ENCODE data around the gene SOHLH1.

The SOHLH1 gene

GRCh38 chr9:135650408-135650807, 48.9 kb downstream of the SOHLH1 start:
- no peaks in the 10 kb centered on the region for H4K20me1 ChIP-seq (ENCODE audit: insufficient read depth, low read length)
- H3F3A ChIP-seq (ENCODE audit: insufficient read depth, low read length) = no peaks in the 10 kb centered on the region
- H2AFZ ChIP-seq (ENCODE audit: low read length) = no peak overlapping the region
- TF ChIP-seq EZH2 (optimal IDR thresholded peaks at IDR 0.05; ENCODE audit: low read depth, low read length) = no peak
- no peak for TF ChIP-seq CTCF (IDR thresholded peaks at IDR 0.05; ENCODE audit: low read length)
- no peak for TF ChIP-seq EZH2phosphoT487 (IDR thresholded peaks at IDR 0.05; ENCODE audit: low read length)
- DNase-seq = no peak
- H3K27me3 ChIP-seq (replicated peaks; ENCODE audit: insufficient read depth, low read length) = peaks cover 88% of the 10 kb centered on the region
- H3K27ac ChIP-seq (ENCODE audit: low read length) = no peak overlapping the region
- H3K4me1 ChIP-seq (ENCODE audit: low read length) = no peaks in the 10 kb centered on the region
- H3K4me2 ChIP-seq (ENCODE audit: low read depth, low read length) = no peak overlapping the region
- no peaks in the 10 kb centered on the region for H3K36me3 ChIP-seq (replicated peaks; ENCODE audit: insufficient read depth, low read length)
- no peak overlapping the region for H3K9ac ChIP-seq (ENCODE audit: low read length)
- no peaks in the 10 kb centered on the region for H3K9me2 ChIP-seq (replicated peaks; ENCODE audit: insufficient read depth, low read length)
- no peaks in the 10 kb centered on the region for H3K79me2 ChIP-seq (ENCODE audit: low read length)
- H3K4me3 ChIP-seq (ENCODE audit: low read length) = no peak overlapping the region
- 0 out of 2 replicates have a peak, but pooled peaks cover 5% of the 10 kb centered on the region for H3K9me3 ChIP-seq (replicated peaks; ENCODE audit: insufficient read depth, low read length)

- Histone ChIP-seq H3K79me2 (ENCODE audit: low read length) (no peaks in the 10 kb centered on the region), H3K9ac (ENCODE audit: low read length) (no peak overlapping the region), H3K4me3 (ENCODE audit: low read length) (no peak overlapping the region), H2AFZ (ENCODE audit: low read length) (no peak overlapping the region), H3K36me3 (replicated peaks; ENCODE audit: insufficient read depth, low read length) (no peaks in the 10 kb centered on the region), H4K20me1 (ENCODE audit: insufficient read depth, low read length) (no peaks in the 10 kb centered on the region), H3F3A (ENCODE audit: insufficient read depth, low read length) (no peaks in the 10 kb centered on the region), H3K27me3 (replicated peaks; ENCODE audit: insufficient read depth, low read length) (peaks cover 88% of the 10 kb centered on the region), H3K9me2 (replicated peaks; ENCODE audit: insufficient read depth, low read length) (no peaks in the 10 kb centered on the region), H3K9me3 (replicated peaks; ENCODE audit: insufficient read depth, low read length) (0 out of 2 replicates have a peak, but pooled peaks cover 5% of the 10 kb centered on the region), H3K4me1 (ENCODE audit: low read length) (no peaks in the 10 kb centered on the region), H3K4me2 (ENCODE audit: low read depth, low read length) (no peak overlapping the region), H3K27ac (ENCODE audit: low read length) (no peak overlapping the region)
- TF ChIP-seq CTCF (IDR thresholded peaks at IDR 0.05; ENCODE audit: low read length) = no peak
- no peak for TF ChIP-seq EZH2phosphoT487 (IDR thresholded peaks at IDR 0.05; ENCODE audit: low read length)
- TF ChIP-seq EZH2 (optimal IDR thresholded peaks at IDR 0.05; ENCODE audit: low read depth, low read length) = no peak
- DNase-seq = no peak
Observed at GRCh38 chr9:135649508-135649907, 49.8 kb downstream of the SOHLH1 start.

GRCh38 chr9:135648494-135649410, 50.5 kb downstream of the SOHLH1 start:
- TF ChIP-seq CTCF (IDR thresholded peaks at IDR 0.05; ENCODE audit: low read length) = no peak
- no peak for TF ChIP-seq EZH2phosphoT487 (IDR thresholded peaks at IDR 0.05; ENCODE audit: low read length)
- no peak for TF ChIP-seq EZH2 (optimal IDR thresholded peaks at IDR 0.05; ENCODE audit: low read depth, low read length)
- Histone ChIP-seq H3K9me3 (replicated peaks; ENCODE audit: insufficient read depth, low read length) (0 out of 2 replicates have a peak, but pooled peaks cover 5% of the 10 kb centered on the region), H3K27ac (ENCODE audit: low read length) (no peak overlapping the region), H3K79me2 (ENCODE audit: low read length) (no peaks in the 10 kb centered on the region), H3K4me2 (ENCODE audit: low read depth, low read length) (no peak overlapping the region), H3K9me2 (replicated peaks; ENCODE audit: insufficient read depth, low read length) (no peaks in the 10 kb centered on the region), H3K27me3 (replicated peaks; ENCODE audit: insufficient read depth, low read length) (peaks cover 81% of the 10 kb centered on the region), H3K4me1 (ENCODE audit: low read length) (no peaks in the 10 kb centered on the region), H2AFZ (ENCODE audit: low read length) (no peak overlapping the region), H3F3A (ENCODE audit: insufficient read depth, low read length) (no peaks in the 10 kb centered on the region), H4K20me1 (ENCODE audit: insufficient read depth, low read length) (no peaks in the 10 kb centered on the region), H3K4me3 (ENCODE audit: low read length) (no peak overlapping the region), H3K9ac (ENCODE audit: low read length) (no peak overlapping the region), H3K36me3 (replicated peaks; ENCODE audit: insufficient read depth, low read length) (no peaks in the 10 kb centered on the region)
- no peak for DNase-seq
